Activated naive CD4-positive, alpha-beta T cell treated with anti-CD3 and anti-CD28 coated beads, Interleukin-2, amount 50 U/mL, for 72 hours (primary cell): ENCODE results near the gene TSHZ2. TPM values are rescaled to one million over a fixed set of nuclear protein-coding genes. Genes with fewer than 3 reads are reported as not detected.
"Not testable (repeated sequence)": the region's sequence is repeated elsewhere in the genome, so short reads cannot be mapped to it uniquely, and the experiment has no call there.

ENCODE experiments used
- ATAC-seq, 2 donors: fragments of 150-1000 bp; cut with Tn5 transposase; 2 replicates each; pipeline ENCODE4 v1.10.0; 2021; ENCODE audit warnings: mild to moderate bottlenecking in 2 of 2, moderate library complexity in 2 of 2
- DNase-seq, 2 donors: peaks; one replicate each; pipeline ENCODE4 v3.0.0; 2021 to 2022; ENCODE audit warnings: low spot score in 2 of 2
- H3K27ac Mint-ChIP-seq, 2 donors: one replicate each; pipeline ENCODE4 v1.8.0; 2022; ENCODE audit warnings: mild to moderate bottlenecking in 2 of 2, mixed read lengths in 2 of 2
- H3K36me3 Mint-ChIP-seq, 2 donors: one replicate each; pipeline ENCODE4 v1.8.0; 2022; ENCODE audit warnings: mixed read lengths in 2 of 2
- H3K9me3 Mint-ChIP-seq, 2 donors: one replicate each; pipeline ENCODE4 v1.8.0; 2022; ENCODE audit warnings: mixed read lengths in 2 of 2
- total RNA-seq, 2 donors: library from RNA; stranded (reverse); gene quantifications; one replicate each; pipeline ENCODE4 v1.2.3, GENCODE V29; 2022

The TSHZ2 gene
- total RNA-seq, 2 donors from 2014 or later, result 31.4 to 91.0 TPM

DNA sequence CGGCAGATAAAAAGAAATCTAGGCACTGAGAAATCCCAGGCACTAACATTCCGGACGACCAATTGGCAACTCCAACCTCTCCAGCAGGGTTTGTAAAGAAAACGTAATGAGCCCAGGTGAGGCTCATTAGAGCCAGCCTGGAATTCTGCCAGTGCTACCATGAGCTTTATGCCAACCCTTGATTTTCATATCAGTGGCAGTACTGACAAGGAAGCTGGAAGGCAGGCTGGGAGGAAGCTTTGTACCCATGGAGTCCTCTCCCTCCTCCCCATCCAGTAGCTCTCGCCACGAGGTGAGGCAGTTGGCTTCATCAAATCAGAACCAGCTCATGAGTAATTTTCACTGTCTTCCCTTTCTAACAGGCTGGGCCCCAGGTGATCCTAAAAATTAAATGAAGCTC lies 371.3 kb downstream of the TSHZ2 start:
- H3K27ac Mint-ChIP-seq, result peak overlapping the region in 1 of 2 donors; percentile 11
- peaks cover 0 to 10% of the 10 kb centered on the region in 2 donors for H3K9me3 Mint-ChIP-seq
- peaks cover 11 to 30% of the 10 kb centered on the region in 2 donors for H3K36me3 Mint-ChIP-seq
- DNase-seq, result no peak
- ATAC-seq, result no peak

DNA sequence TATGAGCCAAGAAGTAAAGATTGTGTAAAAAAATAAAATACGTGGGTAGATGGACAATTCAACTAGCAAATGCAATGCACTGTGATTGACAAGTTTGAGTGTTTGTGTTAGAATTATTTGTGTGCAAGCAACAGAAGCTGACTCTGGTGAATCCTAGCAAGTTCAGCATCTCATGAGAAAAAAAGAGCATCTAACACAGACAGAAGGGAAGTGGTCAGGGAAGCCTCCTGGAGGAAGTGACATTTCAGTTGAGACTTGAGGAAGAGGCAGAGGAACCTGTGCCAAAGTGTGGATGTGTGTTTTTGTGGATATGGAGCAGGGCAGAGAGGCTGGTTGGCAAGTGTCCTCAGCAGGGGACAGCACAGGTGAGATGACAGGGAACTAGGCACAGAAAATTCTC lies 372.7 kb downstream of the TSHZ2 start:
- peak overlapping the region in 1 of 2 donors; percentile 42 for H3K27ac Mint-ChIP-seq
- DNase-seq (no peak), ATAC-seq (no peak)
- peaks cover 0 to 17% of the 10 kb centered on the region in 2 donors for H3K9me3 Mint-ChIP-seq
- peaks cover 16 to 41% of the 10 kb centered on the region in 2 donors for H3K36me3 Mint-ChIP-seq

DNA sequence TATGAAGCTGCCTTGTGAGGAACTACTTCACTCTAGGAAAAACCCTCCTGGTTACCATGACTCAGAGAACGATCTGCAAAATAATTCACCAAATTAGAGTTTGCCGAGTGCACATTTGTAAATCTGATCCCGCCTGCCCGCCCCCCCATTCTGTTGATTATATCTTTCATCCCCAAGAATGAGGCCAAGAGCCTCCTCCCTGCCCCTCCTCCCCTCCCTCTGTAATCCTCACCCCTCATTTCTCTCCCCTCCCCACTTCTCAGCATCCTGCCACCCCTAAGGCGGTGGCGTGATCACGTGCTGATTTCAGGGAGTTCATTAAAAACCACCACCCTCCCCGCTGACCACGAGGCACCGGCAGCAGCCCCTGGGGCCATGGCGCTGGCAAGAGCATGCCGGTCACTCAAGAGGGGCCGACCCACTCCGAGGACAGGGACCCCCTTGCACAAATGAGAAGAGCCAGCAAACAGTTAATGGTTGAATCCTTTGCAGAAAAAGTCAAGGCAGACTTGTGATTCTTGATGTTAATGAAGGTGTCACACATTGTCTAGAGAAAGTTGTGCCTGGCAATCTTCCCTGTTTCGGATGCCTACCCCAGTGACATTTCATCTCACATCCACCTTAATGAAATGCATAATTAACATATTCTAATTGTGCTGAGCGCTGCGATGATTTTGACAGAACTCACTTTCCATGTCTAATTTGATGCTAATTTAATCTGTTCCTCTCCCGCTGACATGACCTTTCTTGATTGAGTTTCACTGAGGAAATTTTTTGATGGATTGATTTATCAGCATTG lies 373.6 kb downstream of the TSHZ2 start:
- ATAC-seq, result no peak

DNA sequence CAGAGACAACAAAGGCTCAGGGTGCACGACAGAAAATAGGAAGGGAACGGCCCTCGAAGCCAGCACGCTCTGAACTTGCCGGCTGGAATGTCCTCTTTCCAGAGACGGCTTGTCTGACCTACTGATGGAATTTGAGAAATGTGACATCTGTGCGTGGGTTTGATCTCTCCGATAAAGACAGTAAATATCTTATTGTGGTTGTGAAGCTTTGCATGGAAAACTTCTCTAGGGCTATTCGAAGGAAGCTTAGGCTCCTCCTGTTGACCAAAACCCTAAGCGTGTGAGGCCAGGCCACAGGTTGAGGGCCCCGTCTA lies 374.1 kb downstream of the TSHZ2 start:
- H3K9me3 Mint-ChIP-seq, result peaks cover 0 to 17% of the 10 kb centered on the region in 2 donors
- no peak for ATAC-seq
- peak overlapping the region in 1 of 2 donors; percentile 4 for H3K27ac Mint-ChIP-seq
- H3K36me3 Mint-ChIP-seq, result peaks cover 24 to 55% of the 10 kb centered on the region in 2 donors
- no peak for DNase-seq

More for the DNA sequence above, 373.6 kb downstream of the TSHZ2 start:
- peak overlapping the region in 1 of 2 donors; percentile 4 for H3K27ac Mint-ChIP-seq
- peaks cover 24 to 49% of the 10 kb centered on the region in 2 donors for H3K36me3 Mint-ChIP-seq
- no peak for DNase-seq
- peaks cover 0 to 17% of the 10 kb centered on the region in 2 donors for H3K9me3 Mint-ChIP-seq

- H3K9me3 Mint-ChIP-seq, result peaks cover 10 to 27% of the 10 kb centered on the region in 2 donors
- peaks cover 36 to 84% of the 10 kb centered on the region in 2 donors for H3K36me3 Mint-ChIP-seq
- ATAC-seq (no peak), DNase-seq (no peak)
- no peak overlapping the region for H3K27ac Mint-ChIP-seq
Measured at GRCh38 chr20:53349730-53350129, 377.6 kb downstream of the TSHZ2 start.

- peaks cover 37 to 78% of the 10 kb centered on the region in 2 donors for H3K36me3 Mint-ChIP-seq
- ATAC-seq (no peak), DNase-seq (no peak)
- H3K27ac Mint-ChIP-seq, result no peak overlapping the region
- peaks cover 15 to 28% of the 10 kb centered on the region in 2 donors for H3K9me3 Mint-ChIP-seq
Measured at GRCh38 chr20:53352727-53353440, 380.7 kb downstream of the TSHZ2 start.

DNA sequence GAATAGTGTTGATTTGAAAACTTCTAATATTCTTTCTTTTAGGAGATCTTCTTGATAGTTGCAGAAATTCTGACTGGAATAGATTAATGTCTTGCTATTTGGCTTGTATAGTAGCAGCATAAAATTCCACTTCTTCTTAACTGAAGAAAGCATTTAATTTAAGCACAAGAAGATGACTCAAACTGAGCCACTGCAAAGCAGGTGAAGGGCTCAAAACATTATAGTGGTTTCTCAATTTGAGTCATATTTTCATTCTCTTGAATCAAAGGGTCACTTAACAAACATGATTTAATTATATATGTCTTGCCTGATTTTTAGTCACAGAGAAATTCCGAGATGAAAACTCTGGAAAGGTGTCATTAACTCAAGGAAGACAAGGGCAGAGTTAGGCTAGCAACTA lies 382.2 kb downstream of the TSHZ2 start:
- peak; percentile 22 to 55 for ATAC-seq
- Mint-ChIP-seq H3K27ac (peak overlapping the region in 1 of 2 donors; percentile 44), H3K36me3 (peaks cover 29 to 69% of the 10 kb centered on the region in 2 donors), H3K9me3 (peaks cover 15 to 16% of the 10 kb centered on the region in 2 donors)
- DNase-seq, result no peak

DNA sequence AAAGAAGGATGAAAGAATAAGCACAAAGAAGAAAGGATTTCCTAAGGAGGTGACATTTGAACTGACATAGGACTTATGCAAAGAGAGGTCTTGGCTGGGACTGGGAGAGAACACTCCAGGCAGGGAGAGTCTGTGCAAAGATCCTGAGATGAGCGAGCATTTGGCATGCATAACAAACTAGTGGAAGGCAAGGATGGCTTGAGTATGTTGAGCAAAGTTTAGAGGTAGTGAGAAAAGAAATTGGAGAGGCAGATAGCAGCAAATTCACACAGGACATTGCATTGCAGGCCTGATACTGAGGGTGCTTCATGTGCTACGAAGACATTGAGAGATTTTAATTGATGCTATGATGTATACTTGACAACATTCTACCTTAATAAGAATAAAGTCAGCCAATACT lies 383.6 kb downstream of the TSHZ2 start:
- Mint-ChIP-seq H3K27ac (no peak overlapping the region), H3K9me3 (peaks cover 15 to 16% of the 10 kb centered on the region in 2 donors), H3K36me3 (peaks cover 20 to 62% of the 10 kb centered on the region in 2 donors)
- ATAC-seq, result no peak
- no peak for DNase-seq

- H3K27ac Mint-ChIP-seq, result peak overlapping the region in 1 of 2 donors; percentile 46
- peaks cover 5 to 6% of the 10 kb centered on the region in 2 donors for H3K9me3 Mint-ChIP-seq
- H3K36me3 Mint-ChIP-seq, result peaks cover 9 to 40% of the 10 kb centered on the region in 2 donors
- ATAC-seq (no peak), DNase-seq (no peak)
Measured at GRCh38 chr20:53359425-53359824, 387.3 kb downstream of the TSHZ2 start.

DNA sequence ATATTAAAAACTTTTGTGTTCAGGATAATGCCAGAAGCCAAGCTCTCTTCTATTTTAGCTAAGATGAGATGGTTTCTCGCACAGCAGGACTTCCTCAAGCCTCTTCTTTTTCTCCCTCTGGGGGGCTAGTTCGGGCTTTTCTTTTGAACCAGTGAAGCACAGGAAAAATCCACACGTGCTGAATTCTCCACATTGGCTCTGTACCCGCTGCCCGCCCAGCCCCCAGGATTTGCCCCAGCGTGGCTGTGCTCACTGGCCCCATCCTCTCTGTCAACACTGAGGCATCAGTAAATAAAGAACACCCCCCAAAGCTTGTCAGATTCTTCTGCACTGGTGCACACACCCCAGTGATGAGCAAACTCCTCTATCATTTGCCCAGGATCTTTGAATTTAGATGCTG lies 388.7 kb downstream of the TSHZ2 start:
- no peak for DNase-seq
- no peak for ATAC-seq
- Mint-ChIP-seq H3K27ac (no peak overlapping the region), H3K9me3 (peaks cover under 1 to 2% of the 10 kb centered on the region in 2 donors), H3K36me3 (peaks cover 1 to 30% of the 10 kb centered on the region in 2 donors)

GRCh38 chr20:53362736-53363135 lies 390.6 kb downstream of the TSHZ2 start:
- Mint-ChIP-seq H3K36me3 (peaks cover 0 to 23% of the 10 kb centered on the region in 2 donors), H3K9me3 (no peaks in the 10 kb centered on the region), H3K27ac (no peak overlapping the region)
- DNase-seq (no peak), ATAC-seq (no peak)

DNA sequence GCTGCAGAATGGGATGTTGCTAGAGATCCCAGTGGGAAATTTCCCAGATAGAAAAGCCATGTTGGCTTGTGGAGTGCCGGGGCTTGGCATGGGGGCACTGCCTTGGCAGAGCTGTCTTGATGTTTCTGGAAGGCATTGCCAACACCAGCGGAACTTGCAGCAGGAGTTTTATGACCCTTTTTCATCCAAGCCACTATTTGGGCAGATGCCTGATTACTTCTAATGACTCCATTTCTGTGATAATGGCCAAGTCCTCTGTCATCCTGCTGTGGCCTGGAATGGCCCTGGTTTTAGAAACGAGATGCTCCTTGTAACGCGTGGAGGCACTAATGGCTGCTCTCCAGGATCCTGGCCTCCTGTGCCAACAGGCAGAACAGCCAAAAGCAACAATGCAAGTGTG lies 392.5 kb downstream of the TSHZ2 start:
- Mint-ChIP-seq H3K9me3 (peaks cover 0 to 6% of the 10 kb centered on the region in 2 donors), H3K36me3 (peaks cover 0 to 28% of the 10 kb centered on the region in 2 donors), H3K27ac (no peak overlapping the region)
- DNase-seq, result no peak
- ATAC-seq, result no peak

GRCh38 chr20:53365076-53365475 lies 392.9 kb downstream of the TSHZ2 start:
- no peak for ATAC-seq
- H3K27ac Mint-ChIP-seq, result no peak overlapping the region
- H3K36me3 Mint-ChIP-seq, result peaks cover 0 to 31% of the 10 kb centered on the region in 2 donors
- peaks cover 0 to 6% of the 10 kb centered on the region in 2 donors for H3K9me3 Mint-ChIP-seq
- DNase-seq, result no peak

- no peak for DNase-seq
- peaks cover 0 to 6% of the 10 kb centered on the region in 2 donors for H3K9me3 Mint-ChIP-seq
- H3K36me3 Mint-ChIP-seq, result peaks cover 0 to 36% of the 10 kb centered on the region in 2 donors
- no peak for ATAC-seq
- H3K27ac Mint-ChIP-seq, result no peak overlapping the region
Measured at GRCh38 chr20:53365539-53366075, 393.4 kb downstream of the TSHZ2 start.

GRCh38 chr20:53366928-53367327 lies 394.8 kb downstream of the TSHZ2 start:
- not testable (repeated sequence) for H3K9me3 Mint-ChIP-seq, DNase-seq, ATAC-seq, H3K27ac Mint-ChIP-seq
- H3K36me3 Mint-ChIP-seq, result peaks cover 0 to 39% of the 10 kb centered on the region in 2 donors

GRCh38 chr20:53369871-53370270 lies 397.7 kb downstream of the TSHZ2 start:
- DNase-seq (no peak), ATAC-seq (no peak)
- Mint-ChIP-seq H3K9me3 (peaks cover 0 to 15% of the 10 kb centered on the region in 2 donors), H3K36me3 (peaks cover 0 to 47% of the 10 kb centered on the region in 2 donors), H3K27ac (peak overlapping the region in 1 of 2 donors; percentile 19)
